ENCODE measurements around the gene TRMT61A.
A peak's percentile ranks its signal among the peaks of the same experiment; 100 is the strongest.

TRMT61A gene

GRCh38 chr14:103535891-103536565 is 7.0 kb downstream of the TRMT61A start:
- no peak for DNase-seq

- no peak for DNase-seq
These were observed 7.7 kb downstream of the TRMT61A start for GRCh38 chr14:103536693-103537092.

GRCh38 chr14:103537175-103537990 is 8.4 kb downstream of the TRMT61A start:
- no peak for DNase-seq

- no peak for DNase-seq
These were observed 9.5 kb downstream of the TRMT61A start for GRCh38 chr14:103538291-103539055.

- no peak for DNase-seq
These were observed 10.2 kb downstream of the TRMT61A start for GRCh38 chr14:103539056-103539825.

- DNase-seq, result no peak
These were observed 12.1 kb downstream of the TRMT61A start for GRCh38 chr14:103540821-103541708.

GRCh38 chr14:103541709-103542604 is 13.0 kb downstream of the TRMT61A start:
- DNase-seq, result no peak

- no peak for DNase-seq
These were observed 13.7 kb downstream of the TRMT61A start for GRCh38 chr14:103542605-103543088.

GRCh38 chr14:103543140-103543539 is 14.1 kb downstream of the TRMT61A start:
- no peak for DNase-seq

GRCh38 chr14:103543721-103544387 is 14.9 kb downstream of the TRMT61A start:
- no peak for DNase-seq

- DNase-seq, result no peak
These were observed 15.6 kb downstream of the TRMT61A start for GRCh38 chr14:103544388-103545218.

GRCh38 chr14:103545219-103545914 is 16.4 kb downstream of the TRMT61A start:
- DNase-seq, result no peak

GRCh38 chr14:103545915-103546651 is 17.1 kb downstream of the TRMT61A start:
- DNase-seq, result no peak

- peak; percentile 64 for DNase-seq
These were observed 17.9 kb downstream of the TRMT61A start for GRCh38 chr14:103546652-103547454.

- DNase-seq, result no peak
These were observed 18.5 kb downstream of the TRMT61A start for GRCh38 chr14:103547455-103547940.

- no peak for DNase-seq
These were observed 19.0 kb downstream of the TRMT61A start for GRCh38 chr14:103547941-103548462.
